Endothelial cell of umbilical vein (primary cell): ENCODE measurements around the gene PCSK6. TPM values are rescaled to one million over a fixed set of nuclear protein-coding genes. Genes with fewer than 3 reads are reported as not detected.

ENCODE experiments used
- BruUV-seq: library from RNA; stranded (reverse); fragments of 400-500 nt; replicated peaks from 2 replicates; lab custom pipeline; 2021; lab: Mats Ljungman, UMichigan
- CTCF ChIA-PET: fragments of 300-600, 350-600 bp; sonication (Branson Sonifier 250); formaldehyde crosslinking; loops from one replicate; lab custom pipeline; 2021; ENCODE audit warnings: antibody characterized with exemption, inconsistent platforms; lab: Charles Lee
- POLR2A ChIA-PET: fragments of 300-600, 350-600 bp; sonication (Branson Sonifier 250); formaldehyde crosslinking; loops from one replicate; lab custom pipeline; 2021; ENCODE audit warnings: antibody characterized with exemption, inconsistent platforms; lab: Charles Lee
- DNase-seq: peaks from one replicate; pipeline ENCODE4 v3.0.0-alpha.2; 2011; ENCODE audit warnings: low read depth, low spot score
- FAIRE-seq: peaks from 2 replicates; lab custom pipeline; 2011; peaks lifted over from hg19 to GRCh38; lab: Jason Lieb, UNC
- H2AFZ ChIP-seq: 2 replicates; pipeline ENCODE4 v1.6.0; 2012; ENCODE audit warnings: low read depth, low read length, control low read depth, inconsistent platforms
- H3K27ac ChIP-seq: 2 replicates; pipeline ENCODE4 v1.5.1; 2011; ENCODE audit warnings: low read depth, mild to moderate bottlenecking, control low read depth, low read length, moderate library complexity; ENCODE audit not compliant: insufficient read depth
- H3K27me3 ChIP-seq, 2 experiments: 2 replicates each; pipeline versions ENCODE4 v1.6.0 to v1.6.1; 2011; ENCODE audit warnings: low read length in 2 of 2, mixed read lengths in 1 of 2; ENCODE audit not compliant: control insufficient read depth in 2 of 2, insufficient read depth in 2 of 2
- H3K36me3 ChIP-seq, 2 experiments: 2 replicates in 1 of 2; 3 replicates in 1 of 2; pipeline ENCODE4 v1.5.1; 2011; ENCODE audit warnings: low read length in 2 of 2, mild to moderate bottlenecking in 1 of 2, moderate library complexity in 1 of 2; ENCODE audit not compliant: control insufficient read depth in 2 of 2, insufficient read depth in 2 of 2; ENCODE audit errors: extremely low read depth in 1 of 2
- H3K4me1 ChIP-seq: 3 replicates; pipeline ENCODE4 v1.5.1; 2011; ENCODE audit warnings: mild to moderate bottlenecking, low read length; ENCODE audit not compliant: control insufficient read depth, insufficient read depth; ENCODE audit errors: extremely low read depth
- H3K4me2 ChIP-seq: 2 replicates; pipeline ENCODE4 v1.6.1; 2011; ENCODE audit warnings: low read length, control low read depth, mixed read lengths; ENCODE audit not compliant: insufficient read depth
- H3K4me3 ChIP-seq, 3 experiments: fragments of 200-600 bp in 1 of 3; sonication (generic), shearing (Covaris generic) in 1 of 3; replicated peaks in 1 of 3; 2 replicates each; pipeline ENCODE4 v1.5.1; 2011 to 2016; ENCODE audit warnings: control low read depth in 3 of 3, low read length in 3 of 3, mild to moderate bottlenecking in 2 of 3, inconsistent platforms in 1 of 3, low read depth in 1 of 3, moderate library complexity in 1 of 3; ENCODE audit not compliant: insufficient read depth in 1 of 3
- H3K79me2 ChIP-seq: 2 replicates; pipeline ENCODE4 v1.6.0; 2012; ENCODE audit warnings: low read length, inconsistent platforms; ENCODE audit not compliant: control insufficient read depth, insufficient read depth
- H3K9ac ChIP-seq: replicated peaks from 2 replicates; pipeline ENCODE3; 2011; ENCODE audit warnings: low read length, control low read depth; ENCODE audit not compliant: insufficient read depth; ENCODE audit errors: extremely low read depth
- H3K9me1 ChIP-seq: replicated peaks from 3 replicates; pipeline ENCODE4 v1.6.0; 2011; ENCODE audit warnings: mild to moderate bottlenecking, low read length; ENCODE audit not compliant: control insufficient read depth, insufficient read depth; ENCODE audit errors: extremely low read depth
- H3K9me3 ChIP-seq: replicated peaks from 2 replicates; pipeline ENCODE4 v1.5.1; 2012; ENCODE audit warnings: low read length, inconsistent platforms; ENCODE audit not compliant: control insufficient read depth, insufficient read depth
- H4K20me1 ChIP-seq: replicated peaks from 2 replicates; pipeline ENCODE3; 2011; ENCODE audit warnings: mild to moderate bottlenecking, low read length; ENCODE audit not compliant: control insufficient read depth, insufficient read depth; ENCODE audit errors: extremely low read depth
- EZH2 ChIP-seq: IDR thresholded peaks from 2 replicates; pipeline ENCODE4 v1.6.1; 2012; ENCODE audit warnings: borderline replicate concordance, low read depth, mild to moderate bottlenecking, moderate library complexity, low read length, inconsistent platforms; ENCODE audit not compliant: severe bottlenecking
- FOS ChIP-seq: IDR thresholded peaks from 2 replicates; pipeline ENCODE4 v1.6.1; 2011; ENCODE audit warnings: mild to moderate bottlenecking, low read length, moderate library complexity, borderline replicate concordance; ENCODE audit not compliant: insufficient read depth
- GATA2 ChIP-seq: IDR thresholded peaks from 2 replicates; pipeline ENCODE4 v1.7.0; 2011; ENCODE audit warnings: low read depth, mild to moderate bottlenecking, moderate library complexity, mixed read lengths, low read length; ENCODE audit not compliant: insufficient read length, insufficient read depth
- JUN ChIP-seq: IDR thresholded peaks from 2 replicates; pipeline ENCODE4 v1.6.1; 2011; ENCODE audit warnings: borderline replicate concordance, low read depth; ENCODE audit not compliant: insufficient read length, insufficient read depth
- MYC ChIP-seq: IDR thresholded peaks from one replicate; pipeline ENCODE4 v1.6.1; 2011; ENCODE audit warnings: mild to moderate bottlenecking, low read depth, low read length
- POLR2A ChIP-seq: IDR thresholded peaks from 2 replicates; pipeline ENCODE4 v1.6.1; 2012; ENCODE audit warnings: low read depth, mild to moderate bottlenecking, control low read depth, low read length
- POLR2AphosphoS5 ChIP-seq: IDR thresholded peaks from 2 replicates; pipeline ENCODE4 v1.6.1; 2012; ENCODE audit warnings: low read depth, mild to moderate bottlenecking, control low read depth, low read length, moderate library complexity; ENCODE audit not compliant: insufficient read depth
- dilution Hi-C: fragments of 300-500 bp; cut with MboI; formaldehyde crosslinking; loops from one replicate; pipeline ENCODE4 v1.15.0; 2019; ENCODE audit warnings: low sequenced_read_pairs; ENCODE audit not compliant: extremely low pct_ligation_motif_present
- intact Hi-C: fragments of 100-400 bp; cut with micrococcal nuclease; formaldehyde crosslinking; loops from one replicate; pipeline ENCODE4 v1.10.0; 2022
- polyA plus RNA-seq, 4 experiments: library from polyadenylated mRNA; depleted of rRNA in 3 of 4; stranded (reverse) in 3 of 4; unstranded in 1 of 4; fragments of >200 nt; gene quantifications; 2 replicates each; pipeline versions ENCODE4 v1.2.1 to v1.2.3, GENCODE V29; 2011 to 2012; ENCODE audit warnings: missing spikeins in 1 of 4
- total RNA-seq: library from RNA; stranded (reverse); gene quantifications from 2 replicates; pipeline ENCODE4 v1.2.3, GENCODE V29; 2021
- TF ChIP-seq, protein P1 (sequence below), 2 donors: IDR thresholded peaks; 1 replicate in 1 of 2; 2 replicates in 1 of 2; pipeline ENCODE4 v1.5.1; 2011; ENCODE audit warnings: low read length in 2 of 2, mild to moderate bottlenecking in 2 of 2, moderate library complexity in 2 of 2, control low read depth in 1 of 2, inconsistent platforms in 1 of 2, low read depth in 1 of 2; ENCODE audit not compliant: insufficient read depth in 1 of 2; ENCODE audit errors: extremely low read depth in 1 of 2
- TF ChIP-seq, protein P2 (sequence below): IDR thresholded peaks from 2 replicates; pipeline ENCODE4 v1.6.1; 2011; ENCODE audit not compliant: insufficient read depth, insufficient read length

The PCSK6 gene
- total and polyA plus RNA-seq, 2 donors (not counting 3 experiments of a cell fraction or from before 2014, with no cell fraction given) = 0.18 to 0.69 TPM

DNA sequence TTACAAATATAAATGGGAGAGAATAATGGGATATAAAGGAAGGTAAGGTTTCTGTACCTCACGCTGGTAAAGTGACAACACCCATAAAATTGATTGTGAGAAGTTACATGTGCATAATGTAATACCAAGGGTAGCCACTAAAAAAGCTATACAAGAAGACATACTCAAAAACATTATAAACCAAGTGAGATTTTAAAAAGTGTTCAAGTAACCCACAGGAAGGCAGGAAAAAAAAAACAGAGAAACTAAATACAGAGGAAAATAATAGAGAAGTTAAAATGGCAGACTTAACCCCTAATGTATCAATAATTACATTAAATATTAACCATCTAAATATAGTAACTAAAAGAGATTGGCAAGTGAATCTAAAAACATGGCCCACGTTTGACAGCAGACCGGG is 76.3 kb downstream of the PCSK6 start:
- ChIA-PET CTCF (no interaction called here), POLR2A (no interaction called here)
- H2AFZ ChIP-seq = no peak overlapping the region
- no peaks in the 10 kb centered on the region for H3K27me3 ChIP-seq
- H3K9ac ChIP-seq = no peak overlapping the region
- H3K9me3 ChIP-seq = no peaks in the 10 kb centered on the region
- no peaks in the 10 kb centered on the region for H4K20me1 ChIP-seq
- BruUV-seq = no TSS peak
- dilution Hi-C loops (no loop called here), intact Hi-C loops (no loop called here)
- no peaks in the 10 kb centered on the region for H3K9me1 ChIP-seq
- no peak overlapping the region for H3K4me3 ChIP-seq
- FAIRE-seq (no peak), DNase-seq (no peak)
- H3K4me1 ChIP-seq = no peaks in the 10 kb centered on the region
- no peak for TF ChIP-seq POLR2A
- TF ChIP-seq, protein P1, sequence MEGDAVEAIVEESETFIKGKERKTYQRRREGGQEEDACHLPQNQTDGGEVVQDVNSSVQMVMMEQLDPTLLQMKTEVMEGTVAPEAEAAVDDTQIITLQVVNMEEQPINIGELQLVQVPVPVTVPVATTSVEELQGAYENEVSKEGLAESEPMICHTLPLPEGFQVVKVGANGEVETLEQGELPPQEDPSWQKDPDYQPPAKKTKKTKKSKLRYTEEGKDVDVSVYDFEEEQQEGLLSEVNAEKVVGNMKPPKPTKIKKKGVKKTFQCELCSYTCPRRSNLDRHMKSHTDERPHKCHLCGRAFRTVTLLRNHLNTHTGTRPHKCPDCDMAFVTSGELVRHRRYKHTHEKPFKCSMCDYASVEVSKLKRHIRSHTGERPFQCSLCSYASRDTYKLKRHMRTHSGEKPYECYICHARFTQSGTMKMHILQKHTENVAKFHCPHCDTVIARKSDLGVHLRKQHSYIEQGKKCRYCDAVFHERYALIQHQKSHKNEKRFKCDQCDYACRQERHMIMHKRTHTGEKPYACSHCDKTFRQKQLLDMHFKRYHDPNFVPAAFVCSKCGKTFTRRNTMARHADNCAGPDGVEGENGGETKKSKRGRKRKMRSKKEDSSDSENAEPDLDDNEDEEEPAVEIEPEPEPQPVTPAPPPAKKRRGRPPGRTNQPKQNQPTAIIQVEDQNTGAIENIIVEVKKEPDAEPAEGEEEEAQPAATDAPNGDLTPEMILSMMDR (IDR thresholded peaks at IDR 0.05; ENCODE audit: extremely low read depth in 1 of 2, insufficient read depth in 1 of 2, low read depth in 1 of 2, low read length in 2 of 2) = no peak
- no peak for TF ChIP-seq JUN
- TF ChIP-seq GATA2 = no peak
- TF ChIP-seq POLR2AphosphoS5 = no peak
- no peak for TF ChIP-seq FOS
- TF ChIP-seq, protein P2, sequence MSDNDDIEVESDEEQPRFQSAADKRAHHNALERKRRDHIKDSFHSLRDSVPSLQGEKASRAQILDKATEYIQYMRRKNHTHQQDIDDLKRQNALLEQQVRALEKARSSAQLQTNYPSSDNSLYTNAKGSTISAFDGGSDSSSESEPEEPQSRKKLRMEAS = no peak
- TF ChIP-seq MYC = no peak
- TF ChIP-seq EZH2 = no peak
- H3K79me2 ChIP-seq = no peaks in the 10 kb centered on the region
- H3K36me3 ChIP-seq = no peaks in the 10 kb centered on the region
- no peak overlapping the region for H3K27ac ChIP-seq
- H3K4me2 ChIP-seq = no peak overlapping the region
